Measurements from ENCODE around the gene FNDC3B.

Gene FNDC3B

DNA sequence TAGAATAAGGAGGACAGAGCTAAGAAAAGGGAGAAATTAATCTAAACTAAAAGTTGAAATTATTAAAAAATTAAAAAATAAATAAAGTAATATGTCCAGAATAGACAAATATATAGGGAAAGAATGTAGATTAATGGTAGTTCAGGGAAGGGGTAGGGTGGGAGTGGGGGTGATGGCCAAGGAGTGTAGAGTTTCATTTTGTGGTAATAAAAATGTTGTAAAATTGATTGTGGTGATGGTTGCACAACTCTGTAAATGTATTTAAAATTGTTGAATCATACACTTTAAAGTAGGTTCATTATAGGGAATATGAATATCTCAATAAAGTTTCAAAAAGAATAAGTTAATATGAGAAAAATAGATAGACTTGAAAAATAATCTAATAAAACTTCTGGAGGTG is 21.0 kb upstream of the FNDC3B start:
- H4K20me1 ChIP-seq (ENCODE audit: insufficient read depth, low read length), result no peaks in the 10 kb centered on the region
- no peaks in the 10 kb centered on the region for H3F3A ChIP-seq (ENCODE audit: insufficient read depth, low read length)
- no peak overlapping the region for H2AFZ ChIP-seq (ENCODE audit: low read length)
- no peak overlapping the region for H3K27ac ChIP-seq (ENCODE audit: low read depth, low read length, poor library complexity, severe bottlenecking)
- no peaks in the 10 kb centered on the region for H3K9me3 ChIP-seq (ENCODE audit: low read length)
- no peaks in the 10 kb centered on the region for H3K9me2 ChIP-seq (ENCODE audit: low read depth, low read length)
- no peaks in the 10 kb centered on the region for H3K36me3 ChIP-seq (ENCODE audit: insufficient read depth, low read length)
- no peak overlapping the region for H3K4me2 ChIP-seq (ENCODE audit: low read length)
- TF ChIP-seq, protein P1, sequence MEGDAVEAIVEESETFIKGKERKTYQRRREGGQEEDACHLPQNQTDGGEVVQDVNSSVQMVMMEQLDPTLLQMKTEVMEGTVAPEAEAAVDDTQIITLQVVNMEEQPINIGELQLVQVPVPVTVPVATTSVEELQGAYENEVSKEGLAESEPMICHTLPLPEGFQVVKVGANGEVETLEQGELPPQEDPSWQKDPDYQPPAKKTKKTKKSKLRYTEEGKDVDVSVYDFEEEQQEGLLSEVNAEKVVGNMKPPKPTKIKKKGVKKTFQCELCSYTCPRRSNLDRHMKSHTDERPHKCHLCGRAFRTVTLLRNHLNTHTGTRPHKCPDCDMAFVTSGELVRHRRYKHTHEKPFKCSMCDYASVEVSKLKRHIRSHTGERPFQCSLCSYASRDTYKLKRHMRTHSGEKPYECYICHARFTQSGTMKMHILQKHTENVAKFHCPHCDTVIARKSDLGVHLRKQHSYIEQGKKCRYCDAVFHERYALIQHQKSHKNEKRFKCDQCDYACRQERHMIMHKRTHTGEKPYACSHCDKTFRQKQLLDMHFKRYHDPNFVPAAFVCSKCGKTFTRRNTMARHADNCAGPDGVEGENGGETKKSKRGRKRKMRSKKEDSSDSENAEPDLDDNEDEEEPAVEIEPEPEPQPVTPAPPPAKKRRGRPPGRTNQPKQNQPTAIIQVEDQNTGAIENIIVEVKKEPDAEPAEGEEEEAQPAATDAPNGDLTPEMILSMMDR (IDR thresholded peaks at IDR 0.05; ENCODE audit: low read length), result no peak
- TF ChIP-seq EZH2 (IDR thresholded peaks at IDR 0.05; ENCODE audit: borderline replicate concordance, low read length), result no peak
- H3K4me1 ChIP-seq (ENCODE audit: insufficient read depth, low read length, severe bottlenecking), result no peaks in the 10 kb centered on the region
- no peaks in the 10 kb centered on the region for H3K79me2 ChIP-seq (ENCODE audit: insufficient read depth, low read length)
- no peak overlapping the region for H3K9ac ChIP-seq (ENCODE audit: low read length)
- H3K27me3 ChIP-seq (ENCODE audit: insufficient read depth, low read length), result no peaks in the 10 kb centered on the region
- no peak overlapping the region for H3K4me3 ChIP-seq (ENCODE audit: low read depth, low read length, poor library complexity, severe bottlenecking)

DNA sequence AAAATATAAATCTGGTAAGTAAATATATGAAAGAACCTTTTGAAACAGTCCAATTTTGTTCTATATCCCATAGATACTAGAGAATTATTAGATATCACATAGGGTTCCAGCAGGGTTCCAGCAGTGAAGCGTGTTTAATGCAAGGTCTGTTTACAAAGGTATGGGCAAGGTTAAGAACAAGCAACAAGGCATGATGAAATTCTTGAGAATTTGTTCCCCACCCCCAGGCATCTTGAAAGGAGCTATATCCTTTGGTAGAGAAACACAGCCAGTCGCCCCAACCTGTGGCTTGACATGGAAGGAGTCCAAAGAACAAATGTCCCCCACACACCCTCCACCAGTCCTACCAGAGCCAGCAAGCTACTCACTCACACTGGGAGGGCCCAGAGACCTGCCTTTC is 18.6 kb upstream of the FNDC3B start:
- TF ChIP-seq, protein P1 (IDR thresholded peaks at IDR 0.05; ENCODE audit: low read length), result no peak
- no peak for TF ChIP-seq EZH2 (IDR thresholded peaks at IDR 0.05; ENCODE audit: borderline replicate concordance, low read length)
- Histone ChIP-seq H3K4me3 (ENCODE audit: low read depth, low read length, poor library complexity, severe bottlenecking) (no peak overlapping the region), H4K20me1 (ENCODE audit: insufficient read depth, low read length) (no peaks in the 10 kb centered on the region), H3K27ac (ENCODE audit: low read depth, low read length, poor library complexity, severe bottlenecking) (no peak overlapping the region), H2AFZ (ENCODE audit: low read length) (no peak overlapping the region), H3K79me2 (ENCODE audit: insufficient read depth, low read length) (no peaks in the 10 kb centered on the region), H3K4me2 (ENCODE audit: low read length) (no peak overlapping the region), H3K9me2 (ENCODE audit: low read depth, low read length) (no peaks in the 10 kb centered on the region), H3F3A (ENCODE audit: insufficient read depth, low read length) (no peaks in the 10 kb centered on the region), H3K9me3 (ENCODE audit: low read length) (no peaks in the 10 kb centered on the region), H3K27me3 (ENCODE audit: insufficient read depth, low read length) (no peaks in the 10 kb centered on the region), H3K4me1 (ENCODE audit: insufficient read depth, low read length, severe bottlenecking) (no peaks in the 10 kb centered on the region), H3K36me3 (ENCODE audit: insufficient read depth, low read length) (no peaks in the 10 kb centered on the region), H3K9ac (ENCODE audit: low read length) (no peak overlapping the region)

DNA sequence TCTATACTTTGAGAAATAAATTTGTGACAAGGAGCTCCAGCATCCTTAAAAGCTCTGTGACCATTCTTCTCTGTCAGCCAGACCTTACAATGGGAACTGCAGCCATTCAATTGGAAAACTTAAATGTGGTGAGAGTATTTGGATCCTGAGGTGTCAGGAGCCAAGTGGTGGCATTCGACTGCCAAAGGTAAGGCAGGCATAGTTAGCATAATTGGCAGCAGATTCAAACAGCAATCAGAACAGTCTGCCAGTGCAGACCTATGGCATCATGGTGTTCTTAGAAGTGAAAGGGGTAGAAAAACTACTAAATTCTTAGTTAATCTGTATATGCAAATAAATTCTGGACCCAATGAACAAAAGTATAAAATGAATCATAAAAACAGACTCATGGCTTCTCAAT is 18.2 kb upstream of the FNDC3B start:
- H3F3A ChIP-seq (ENCODE audit: insufficient read depth, low read length), result no peaks in the 10 kb centered on the region
- H3K36me3 ChIP-seq (ENCODE audit: insufficient read depth, low read length), result no peaks in the 10 kb centered on the region
- no peaks in the 10 kb centered on the region for H3K4me1 ChIP-seq (ENCODE audit: insufficient read depth, low read length, severe bottlenecking)
- H4K20me1 ChIP-seq (ENCODE audit: insufficient read depth, low read length), result no peaks in the 10 kb centered on the region
- H3K27me3 ChIP-seq (ENCODE audit: insufficient read depth, low read length), result no peaks in the 10 kb centered on the region
- H2AFZ ChIP-seq (ENCODE audit: low read length), result no peak overlapping the region
- no peaks in the 10 kb centered on the region for H3K79me2 ChIP-seq (ENCODE audit: insufficient read depth, low read length)
- H3K9ac ChIP-seq (ENCODE audit: low read length), result no peak overlapping the region
- no peak overlapping the region for H3K4me2 ChIP-seq (ENCODE audit: low read length)
- no peaks in the 10 kb centered on the region for H3K9me2 ChIP-seq (ENCODE audit: low read depth, low read length)
- H3K4me3 ChIP-seq (ENCODE audit: low read depth, low read length, poor library complexity, severe bottlenecking), result no peak overlapping the region
- no peak for TF ChIP-seq EZH2 (IDR thresholded peaks at IDR 0.05; ENCODE audit: borderline replicate concordance, low read length)
- TF ChIP-seq, protein P1 (IDR thresholded peaks at IDR 0.05; ENCODE audit: low read length), result no peak
- H3K27ac ChIP-seq (ENCODE audit: low read depth, low read length, poor library complexity, severe bottlenecking), result no peak overlapping the region
- H3K9me3 ChIP-seq (ENCODE audit: low read length), result no peaks in the 10 kb centered on the region

All from OCI-LY1 (cell line).